Sigmoid colon (tissue), 7 donors: ENCODE data around the gene ZNF541. TPM values are rescaled to one million over a fixed set of nuclear protein-coding genes. Genes with fewer than 3 reads are reported as not detected.

Experiments
- DNase-seq: peaks from one replicate; pipeline ENCODE4 v3.0.0-alpha.2; 2019
- H3K27ac ChIP-seq, 4 donors: fragments of 200-600 bp; sonication (generic); one replicate each; pipeline ENCODE4 v1.5.1; 2016 to 2019; ENCODE audit warnings: mild to moderate bottlenecking in 1 of 4
- H3K27me3 ChIP-seq, 3 donors: fragments of 200-600 bp; sonication (generic); one replicate each; pipeline ENCODE4 v1.5.1; 2019; ENCODE audit warnings: mild to moderate bottlenecking in 1 of 3
- H3K36me3 ChIP-seq, 4 donors: fragments of 200-600 bp; sonication (generic); one replicate each; pipeline ENCODE4 v1.5.1; 2016 to 2019
- H3K4me1 ChIP-seq, 4 donors: fragments of 200-600 bp; sonication (generic); one replicate each; pipeline ENCODE4 v1.5.1; 2017 to 2019
- H3K4me3 ChIP-seq, 4 donors: fragments of 200-600 bp; sonication (generic); one replicate each; pipeline ENCODE4 v1.5.1; 2017 to 2019; ENCODE audit warnings: mild to moderate bottlenecking in 2 of 4, moderate library complexity in 1 of 4
- H3K9me3 ChIP-seq, 4 donors: fragments of 200-600 bp in 3 of 4; sonication (generic) in 3 of 4; one replicate each; pipeline versions ENCODE4 v1.5.1 to v1.6.1; 2013 to 2019
- EP300 ChIP-seq, 4 donors: sonication (generic); formaldehyde crosslinking; IDR thresholded peaks; one replicate each; pipeline ENCODE4 v1.6.1; 2017; ENCODE audit warnings: antibody characterized with exemption in 4 of 4
- POLR2A ChIP-seq, 2 donors: fragments of 450-650 bp; IDR thresholded peaks; one replicate each; pipeline ENCODE4 v1.6.1; 2016; ENCODE audit warnings: antibody characterized with exemption in 2 of 2, mild to moderate bottlenecking in 2 of 2, moderate library complexity in 2 of 2
- POLR2AphosphoS5 ChIP-seq, 4 donors: sonication (generic); formaldehyde crosslinking; IDR thresholded peaks; one replicate each; pipeline ENCODE4 v1.6.1; 2017; ENCODE audit warnings: antibody characterized with exemption in 4 of 4
- WGBS, 2 donors: extraction: QIAGEN DNeasy Blood & Tissue Kit; methylation state at CpG; one replicate each; pipeline ENCODE4 v1.1.7; 2013; 5-methylcytosine and 5-hydroxymethylcytosine counted together
- intact Hi-C: fragments of 100-400 bp; cut with DNase I; formaldehyde crosslinking; loops from one replicate; pipeline ENCODE4 v1.15.1; 2023
- polyA plus RNA-seq, 3 donors: library from polyadenylated mRNA; stranded (reverse); fragments of 200-250 nt; gene quantifications; one replicate each; pipeline ENCODE4 v1.2.3, GENCODE V29; 2013
- total RNA-seq, 4 donors: library from RNA; depleted of rRNA; stranded (reverse); fragments of >200 nt; gene quantifications; one replicate each; pipeline ENCODE4 v1.1.0, GENCODE V29; 2016
- TF ChIP-seq, protein P1 (sequence below), 4 experiments: fragments of 450-650 bp in 3 of 4; fragments of 200-600 bp in 1 of 4; IDR thresholded peaks; one replicate each; pipeline ENCODE4 v1.5.1; 2016 to 2019; ENCODE audit warnings: antibody characterized with exemption in 4 of 4, mild to moderate bottlenecking in 3 of 4, moderate library complexity in 2 of 4
- donor health status: healthy with polysubstance abuse.
- donor health status: Bipolar disorder and iron deficiency.
- donor health status: healthy.

Gene ZNF541
- total and polyA plus RNA-seq, 7 donors: 0.22 to 1.7 (median 1.3) TPM; not detected in 3

DNA sequence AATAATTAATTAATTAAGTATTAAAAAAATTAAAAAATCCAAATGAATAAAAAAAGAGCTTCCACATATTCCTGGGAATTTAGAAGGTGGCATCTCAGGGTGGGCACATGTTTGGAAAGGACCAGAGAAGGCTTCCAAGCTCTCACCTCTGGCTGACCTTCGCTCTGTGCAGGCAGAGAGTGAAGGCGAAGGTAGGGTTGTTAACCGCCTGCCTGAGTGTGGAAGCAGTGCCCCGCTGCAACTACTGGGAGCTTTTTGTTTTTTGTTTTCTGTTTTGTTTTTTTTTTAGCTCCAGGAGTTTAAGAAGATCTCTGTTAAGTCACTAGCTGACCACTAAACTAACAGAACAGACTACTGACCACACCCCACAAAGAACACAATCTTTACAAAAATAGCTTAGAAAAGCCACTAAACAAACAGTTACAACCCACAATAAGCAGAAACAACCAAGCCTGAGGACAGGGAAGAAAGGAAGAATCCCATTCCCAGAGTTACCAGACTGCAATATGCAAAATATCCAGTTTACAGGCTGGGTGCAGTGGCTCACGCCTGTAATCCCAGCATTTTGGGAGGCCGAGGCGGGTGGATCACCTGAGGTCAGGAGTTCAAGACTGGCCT, 11.4 kb downstream of the ZNF541 start:
- no peak overlapping the region for H3K27ac ChIP-seq
- H3K9me3 ChIP-seq: no peaks in the 10 kb centered on the region
- no peaks in the 10 kb centered on the region for H3K4me1 ChIP-seq
- no peaks in the 10 kb centered on the region for H3K36me3 ChIP-seq
- WGBS, 2 donors: 35 to 72% methylated on average over 7 of the region's 7 CpGs
- no peak overlapping the region for H3K4me3 ChIP-seq
- H3K27me3 ChIP-seq: no peaks in the 10 kb centered on the region
- intact Hi-C loops: loop anchor here (2.0 kb wide), 1 partner anchor 17 kb away; no protein-coding TSS in a partner anchor
- TF ChIP-seq EP300 (IDR thresholded peaks at IDR 0.05) (no peak), POLR2A (IDR thresholded peaks at IDR 0.05) (no peak), POLR2AphosphoS5 (IDR thresholded peaks at IDR 0.05) (no peak)
- TF ChIP-seq, protein P1, sequence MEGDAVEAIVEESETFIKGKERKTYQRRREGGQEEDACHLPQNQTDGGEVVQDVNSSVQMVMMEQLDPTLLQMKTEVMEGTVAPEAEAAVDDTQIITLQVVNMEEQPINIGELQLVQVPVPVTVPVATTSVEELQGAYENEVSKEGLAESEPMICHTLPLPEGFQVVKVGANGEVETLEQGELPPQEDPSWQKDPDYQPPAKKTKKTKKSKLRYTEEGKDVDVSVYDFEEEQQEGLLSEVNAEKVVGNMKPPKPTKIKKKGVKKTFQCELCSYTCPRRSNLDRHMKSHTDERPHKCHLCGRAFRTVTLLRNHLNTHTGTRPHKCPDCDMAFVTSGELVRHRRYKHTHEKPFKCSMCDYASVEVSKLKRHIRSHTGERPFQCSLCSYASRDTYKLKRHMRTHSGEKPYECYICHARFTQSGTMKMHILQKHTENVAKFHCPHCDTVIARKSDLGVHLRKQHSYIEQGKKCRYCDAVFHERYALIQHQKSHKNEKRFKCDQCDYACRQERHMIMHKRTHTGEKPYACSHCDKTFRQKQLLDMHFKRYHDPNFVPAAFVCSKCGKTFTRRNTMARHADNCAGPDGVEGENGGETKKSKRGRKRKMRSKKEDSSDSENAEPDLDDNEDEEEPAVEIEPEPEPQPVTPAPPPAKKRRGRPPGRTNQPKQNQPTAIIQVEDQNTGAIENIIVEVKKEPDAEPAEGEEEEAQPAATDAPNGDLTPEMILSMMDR (IDR thresholded peaks at IDR 0.05): no peak
- no peak for DNase-seq

- H3K27ac ChIP-seq: no peak overlapping the region
- no peak overlapping the region for H3K4me3 ChIP-seq
- WGBS, 2 donors: 70 to 90% methylated on average over 2 of the region's 2 CpGs
- intact Hi-C loops: no loop called here
- no peaks in the 10 kb centered on the region for H3K36me3 ChIP-seq
- DNase-seq: no peak
- H3K9me3 ChIP-seq: no peaks in the 10 kb centered on the region
- no peaks in the 10 kb centered on the region for H3K27me3 ChIP-seq
- no peaks in the 10 kb centered on the region for H3K4me1 ChIP-seq
- TF ChIP-seq POLR2AphosphoS5 (IDR thresholded peaks at IDR 0.05): no peak
- TF ChIP-seq EP300 (IDR thresholded peaks at IDR 0.05): no peak
- TF ChIP-seq, protein P1 (IDR thresholded peaks at IDR 0.05): no peak
- TF ChIP-seq POLR2A (IDR thresholded peaks at IDR 0.05): no peak
These were observed 11.9 kb downstream of the ZNF541 start for GRCh38 chr19:47560999-47561398.

DNA sequence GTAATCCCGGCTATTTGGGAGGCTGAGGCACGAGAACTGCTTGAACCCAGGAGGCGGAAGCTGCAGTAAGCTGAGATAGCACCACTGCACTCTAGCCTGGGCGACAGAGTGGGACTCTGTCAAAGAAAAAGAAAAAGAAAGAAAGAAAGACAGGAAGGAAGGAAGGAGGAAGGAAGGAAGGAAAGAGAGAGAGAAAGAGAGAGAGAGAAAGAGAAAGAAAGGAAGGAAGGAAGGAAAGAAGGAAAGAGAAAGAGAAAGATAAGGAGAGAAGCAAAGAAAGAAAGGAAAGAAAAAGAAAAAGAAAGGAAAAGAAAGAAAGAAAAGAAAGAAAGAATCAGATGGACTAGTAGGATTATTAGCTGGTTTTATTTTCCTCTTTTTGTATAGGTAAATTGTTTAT, 22.8 kb downstream of the ZNF541 start:
- intact Hi-C loops: no loop called here
- peaks cover 0 to 6% (median 2%) of the 10 kb centered on the region in 4 donors for H3K4me1 ChIP-seq
- H3K27ac ChIP-seq: no peak overlapping the region
- TF ChIP-seq POLR2AphosphoS5 (IDR thresholded peaks at IDR 0.05) (no peak), POLR2A (IDR thresholded peaks at IDR 0.05) (no peak)
- peaks cover 0 to 5% (median 2%) of the 10 kb centered on the region in 3 donors for H3K27me3 ChIP-seq
- H3K4me3 ChIP-seq: no peak overlapping the region
- H3K9me3 ChIP-seq: no peaks in the 10 kb centered on the region
- H3K36me3 ChIP-seq: no peaks in the 10 kb centered on the region
- DNase-seq: no peak
- 90 to 91% methylated on average over 4 of the region's 4 CpGs for WGBS, 2 donors

- peaks cover 0 to 14% (median 2%) of the 10 kb centered on the region in 4 donors for H3K4me1 ChIP-seq
- no peaks in the 10 kb centered on the region for H3K36me3 ChIP-seq
- TF ChIP-seq, protein P1 (IDR thresholded peaks at IDR 0.05): no peak
- no peak for TF ChIP-seq EP300 (IDR thresholded peaks at IDR 0.05)
- no peak for TF ChIP-seq POLR2A (IDR thresholded peaks at IDR 0.05)
- no peak for TF ChIP-seq POLR2AphosphoS5 (IDR thresholded peaks at IDR 0.05)
- intact Hi-C loops: no loop called here
- no peak overlapping the region for H3K4me3 ChIP-seq
- peaks cover 0 to 8% (median 3%) of the 10 kb centered on the region in 3 donors for H3K27me3 ChIP-seq
- WGBS, 2 donors: 61 to 76% methylated on average over 13 of the region's 13 CpGs
- no peak for DNase-seq
- no peaks in the 10 kb centered on the region for H3K9me3 ChIP-seq
- no peak overlapping the region for H3K27ac ChIP-seq
These were observed 23.6 kb downstream of the ZNF541 start for GRCh38 chr19:47549261-47549862.

DNA sequence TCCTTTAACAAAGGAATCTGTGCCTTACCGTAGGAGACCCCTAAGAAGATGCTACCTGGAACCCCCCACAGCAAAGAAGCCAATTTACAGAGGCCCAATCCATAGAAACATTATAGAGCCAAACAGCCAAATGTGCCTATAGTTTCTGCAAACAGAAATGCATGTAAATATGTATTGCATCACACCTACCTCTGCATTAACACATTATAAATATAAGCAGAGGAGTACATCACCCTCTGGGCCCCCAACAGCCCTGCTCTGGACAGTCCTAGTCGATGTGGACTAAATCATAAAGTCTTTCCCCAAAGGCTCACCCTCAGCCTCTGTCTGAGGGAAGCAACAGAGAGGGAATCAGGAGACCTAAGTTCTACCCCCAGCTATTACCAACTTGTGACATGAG, 25.7 kb downstream of the ZNF541 start:
- DNase-seq: no peak
- Histone ChIP-seq H3K4me3 (no peak overlapping the region), H3K27ac (no peak overlapping the region), H3K9me3 (no peaks in the 10 kb centered on the region), H3K27me3 (peaks cover 0 to 8% (median 3%) of the 10 kb centered on the region in 3 donors), H3K4me1 (peaks cover 0 to 25% (median 11%) of the 10 kb centered on the region in 4 donors), H3K36me3 (no peaks in the 10 kb centered on the region)
- intact Hi-C loops: no loop called here
- 80 to 82% methylated on average over 2 of the region's 2 CpGs for WGBS, 2 donors
- TF ChIP-seq POLR2AphosphoS5 (IDR thresholded peaks at IDR 0.05) (no peak), EP300 (IDR thresholded peaks at IDR 0.05) (no peak), POLR2A (IDR thresholded peaks at IDR 0.05) (no peak)
- TF ChIP-seq, protein P1 (IDR thresholded peaks at IDR 0.05): no peak
